ENCODE data around the gene LRRC45. TPM values are rescaled to one million over a fixed set of nuclear protein-coding genes. Genes with fewer than 3 reads are reported as not detected.
A peak's percentile ranks its signal among the peaks of the same experiment; 100 is the strongest.

Gene LRRC45
- total and polyA plus RNA-seq, 2 experiments from 2014 or later, result 16.1 to 40.7 TPM

DNA sequence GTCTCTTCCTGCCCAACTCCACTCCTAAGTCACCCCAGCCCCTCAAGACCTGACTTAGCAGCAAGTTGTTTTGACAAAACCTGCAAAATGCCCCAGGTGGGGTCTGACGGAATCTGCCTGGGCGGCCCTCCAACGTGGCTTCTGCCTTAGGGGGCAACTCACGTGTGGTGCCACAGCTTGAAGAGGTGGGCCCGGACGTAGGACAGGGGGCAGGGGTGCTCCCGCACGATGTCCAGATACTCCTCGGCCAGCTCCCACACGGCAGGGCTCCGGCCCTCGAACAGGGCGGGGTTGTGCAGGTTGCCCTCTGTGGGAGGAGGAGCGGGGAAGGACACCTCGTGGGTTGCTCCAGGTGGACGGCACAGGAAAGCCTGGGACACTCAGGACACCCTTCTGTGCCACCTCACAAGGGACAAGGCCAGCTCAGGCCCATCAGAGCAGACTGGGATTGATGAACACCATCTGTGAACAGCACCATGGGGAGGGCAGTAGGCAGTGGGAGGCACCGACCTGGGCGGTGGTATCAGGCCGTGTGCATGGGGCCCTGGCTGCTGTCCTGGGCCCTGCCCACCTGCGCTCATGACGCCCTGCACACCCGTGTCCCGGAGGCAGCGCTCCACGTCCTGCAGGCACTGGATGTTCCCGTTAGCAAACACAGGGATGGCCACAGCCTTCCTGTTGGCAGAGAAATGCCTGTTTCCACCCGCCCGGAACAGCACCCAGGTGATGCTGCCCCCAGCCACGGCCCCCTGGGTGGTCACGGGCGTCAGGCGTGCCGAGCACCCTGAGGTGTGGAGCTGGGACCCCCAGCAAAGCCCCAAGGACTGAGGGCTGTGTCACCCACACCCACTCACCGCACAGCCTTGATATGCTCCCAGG, 38.2 kb downstream of the LRRC45 start:
- ATAC-seq (no peak), DNase-seq (ENCODE audit: low spot score) (peak; percentile 0)
- H3K4me1 Mint-ChIP-seq, result peaks cover 2% of the 10 kb centered on the region; the same call in 2 of the 3 replicates
- no peaks in the 10 kb centered on the region for H3K9me3 Mint-ChIP-seq
- Histone ChIP-seq H3K27ac (ENCODE audit: low read depth) (0 out of 2 replicates have a peak overlapping the region, but pooled peaks have one; percentile 14), H3K79me2 (replicated peaks; ENCODE audit: insufficient read depth) (no peaks in the 10 kb centered on the region), H3K4me1 (ENCODE audit: insufficient read depth) (no peaks in the 10 kb centered on the region), H3K27me3 (ENCODE audit: insufficient read depth) (no peaks in the 10 kb centered on the region), H2AFZ (no peak overlapping the region), H3K36me3 (ENCODE audit: insufficient read depth) (0 out of 2 replicates have a peak, but pooled peaks cover under 1% of the 10 kb centered on the region), H3K4me3 (no peak overlapping the region), H3K9me2 (ENCODE audit: insufficient read depth) (no peaks in the 10 kb centered on the region), H3F3A (replicated peaks; ENCODE audit: low read depth) (peaks cover 5% of the 10 kb centered on the region; the same call in 1 of the 2 replicates), H3K4me2 (no peak overlapping the region), H4K20me1 (replicated peaks; ENCODE audit: insufficient read depth) (no peaks in the 10 kb centered on the region)
- H3K27ac Mint-ChIP-seq, result no peak overlapping the region
- TF ChIP-seq ZNF114 (CRISPR knock-in tag; IDR thresholded peaks at IDR 0.05), result no peak
- TF ChIP-seq JUNB (IDR thresholded peaks at IDR 0.05; ENCODE audit: unreplicated experiment), result no peak
- TF ChIP-seq NANOG (IDR thresholded peaks at IDR 0.05; ENCODE audit: borderline replicate concordance), result no peak
- no peak for TF ChIP-seq STAT1 (IDR thresholded peaks at IDR 0.05; ENCODE audit: unreplicated experiment)
- TF ChIP-seq POLR2AphosphoS5 (IDR thresholded peaks at IDR 0.05; ENCODE audit: low read depth), result no peak
- TF ChIP-seq ZNF462 (CRISPR knock-in tag; IDR thresholded peaks at IDR 0.05), result no peak
- no peak for TF ChIP-seq ZNF331 (CRISPR knock-in tag; IDR thresholded peaks at IDR 0.05; ENCODE audit: low read depth)
- TF ChIP-seq EZH2 (IDR thresholded peaks at IDR 0.05; ENCODE audit: low read depth, unreplicated experiment), result no peak
- TF ChIP-seq REST (IDR thresholded peaks at IDR 0.05; ENCODE audit: unreplicated experiment), result no peak
- TF ChIP-seq CTCF (conservative IDR thresholded peaks at IDR 0.05; ENCODE audit: low read depth in 2 of 2), result no peak
- no peak for TF ChIP-seq EZH2phosphoT487 (IDR thresholded peaks at IDR 0.05; ENCODE audit: unreplicated experiment)
- TF ChIP-seq, protein P1, sequence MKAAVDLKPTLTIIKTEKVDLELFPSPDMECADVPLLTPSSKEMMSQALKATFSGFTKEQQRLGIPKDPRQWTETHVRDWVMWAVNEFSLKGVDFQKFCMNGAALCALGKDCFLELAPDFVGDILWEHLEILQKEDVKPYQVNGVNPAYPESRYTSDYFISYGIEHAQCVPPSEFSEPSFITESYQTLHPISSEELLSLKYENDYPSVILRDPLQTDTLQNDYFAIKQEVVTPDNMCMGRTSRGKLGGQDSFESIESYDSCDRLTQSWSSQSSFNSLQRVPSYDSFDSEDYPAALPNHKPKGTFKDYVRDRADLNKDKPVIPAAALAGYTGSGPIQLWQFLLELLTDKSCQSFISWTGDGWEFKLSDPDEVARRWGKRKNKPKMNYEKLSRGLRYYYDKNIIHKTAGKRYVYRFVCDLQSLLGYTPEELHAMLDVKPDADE (IDR thresholded peaks at IDR 0.05), result no peak
- no peak for TF ChIP-seq CREB1 (CRISPR knock-in tag; IDR thresholded peaks at IDR 0.05; ENCODE audit: low read depth)
- no peak overlapping the region for H3K4me3 Mint-ChIP-seq
- H3K36me3 Mint-ChIP-seq (ENCODE audit: low read depth), result peaks cover 11% of the 10 kb centered on the region
- H3K27me3 Mint-ChIP-seq (ENCODE audit: insufficient read depth, low read depth, poor library complexity), result peaks cover 10% of the 10 kb centered on the region
